GM18873 (cell line): ENCODE measurements around the gene CSTPP1.
"Not testable (repeated sequence)": the region's sequence is repeated elsewhere in the genome, so short reads cannot be mapped to it uniquely, and the experiment has no call there.

Experiments used
- ATAC-seq: cut with Tn5 transposase; IDR thresholded peaks from one replicate; pipeline ENCODE4 v1.9.1; 2021; ENCODE audit warnings: mild to moderate bottlenecking, moderate library complexity, moderate number of reproducible peaks; ENCODE audit not compliant: unreplicated experiment, low FRiP score

The CSTPP1 gene

DNA sequence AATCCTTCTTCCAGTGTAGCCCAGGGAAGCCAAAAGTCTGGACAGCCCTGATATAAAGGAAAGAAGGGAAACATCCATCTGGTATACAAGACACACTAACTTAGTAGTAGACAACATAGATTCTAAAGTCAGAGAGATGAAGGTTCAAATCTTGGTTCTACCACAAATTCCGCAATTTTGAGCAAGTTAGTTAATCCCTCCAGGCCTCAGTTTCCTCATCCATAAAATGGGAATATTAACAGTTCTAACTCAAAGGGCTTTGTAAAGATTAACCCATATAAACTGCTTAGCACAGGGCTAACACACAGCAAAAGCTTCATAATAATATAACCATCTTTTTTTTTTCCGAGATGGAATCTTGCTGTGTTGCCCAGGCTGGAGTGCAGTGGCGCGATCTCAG lies 29.0 kb upstream of the CSTPP1 start:
- no peak for ATAC-seq

DNA sequence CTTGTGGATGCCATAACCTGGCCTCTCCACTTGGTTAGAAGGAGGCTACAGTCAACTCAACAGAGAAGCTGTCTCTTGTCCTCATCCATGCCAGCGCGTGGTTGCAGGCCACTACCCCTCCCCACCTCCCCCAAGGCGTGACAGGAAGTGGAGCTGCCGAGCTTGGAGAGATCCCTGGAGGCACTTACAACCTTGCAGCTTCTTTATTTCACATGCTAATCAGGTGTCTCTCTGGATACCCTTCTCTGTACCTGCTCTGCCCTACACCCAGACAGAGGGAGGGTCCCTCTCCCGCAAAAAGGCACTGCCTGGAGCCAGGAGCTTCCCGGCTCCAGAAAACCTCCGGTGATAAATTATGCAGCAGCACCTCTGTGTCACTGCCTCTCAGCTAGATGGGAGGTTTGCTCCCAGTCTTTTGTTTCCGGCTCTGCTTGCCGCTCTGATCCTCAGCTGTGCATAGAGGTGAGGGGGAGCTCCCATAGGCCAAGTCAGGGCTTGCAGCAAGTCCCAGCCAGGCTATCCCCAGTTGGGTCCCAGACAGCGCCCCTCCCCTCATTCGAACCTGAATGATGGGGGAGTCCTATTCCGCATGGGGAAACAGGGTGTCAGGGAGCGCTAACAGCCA lies 23.9 kb upstream of the CSTPP1 start:
- ATAC-seq = no peak

DNA sequence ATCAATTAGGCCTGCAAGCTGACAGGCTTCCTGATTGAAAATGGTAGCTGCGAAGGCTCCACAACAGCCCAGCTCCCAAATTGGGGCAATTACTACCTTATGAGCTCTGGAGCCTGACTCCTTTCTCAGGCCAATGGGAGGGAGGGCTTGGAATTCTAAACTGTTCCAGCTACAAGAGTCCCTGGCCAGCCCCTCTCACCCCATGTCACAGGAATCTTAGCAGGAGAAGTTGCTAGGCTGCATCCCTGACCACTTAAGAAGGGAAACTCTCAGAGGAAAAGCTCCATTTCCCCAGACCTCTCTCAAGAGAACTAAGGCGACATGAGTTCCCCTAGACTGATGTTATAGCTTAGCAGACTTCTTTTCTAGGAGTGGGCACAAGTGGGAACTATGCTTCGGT lies 23.1 kb upstream of the CSTPP1 start:
- no peak for ATAC-seq

DNA sequence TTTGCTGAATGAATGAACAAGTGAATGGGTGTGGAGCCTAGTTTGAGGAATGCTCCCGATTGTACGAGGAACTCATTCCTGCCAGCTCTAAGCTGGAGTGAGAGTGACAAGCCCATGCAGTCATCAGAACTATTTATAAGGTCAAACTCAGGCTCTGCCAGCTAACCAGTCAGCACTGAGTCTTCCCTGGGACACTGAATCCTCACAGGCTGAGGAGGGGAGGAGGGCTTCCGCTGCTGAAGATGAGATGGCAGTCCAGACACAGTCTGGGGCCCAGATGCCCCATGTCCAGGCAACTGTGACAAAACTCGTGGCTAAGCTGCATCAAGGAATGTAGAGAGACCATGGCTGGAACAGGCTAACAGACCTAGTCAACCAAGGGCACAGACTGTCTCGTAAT lies 22.2 kb upstream of the CSTPP1 start:
- no peak for ATAC-seq

DNA sequence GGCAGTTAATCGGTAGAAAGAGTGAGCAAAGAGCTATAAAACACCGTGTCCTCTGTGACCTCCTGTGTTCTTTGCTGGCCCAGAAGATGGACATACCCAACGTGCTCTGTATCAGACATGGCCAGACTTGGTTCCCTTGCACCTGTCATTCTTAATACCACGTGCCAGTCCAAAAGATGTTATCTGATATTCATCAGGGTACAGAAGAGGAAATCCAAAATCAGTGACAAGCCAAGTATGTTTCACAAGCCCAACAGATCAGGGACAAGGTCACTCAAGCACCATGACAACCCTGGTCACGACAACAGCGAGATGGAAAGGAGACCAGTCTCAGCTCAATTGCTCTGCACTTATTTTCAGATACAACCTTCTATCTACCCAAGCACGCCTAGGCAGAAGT lies 21.7 kb upstream of the CSTPP1 start:
- ATAC-seq = no peak

DNA sequence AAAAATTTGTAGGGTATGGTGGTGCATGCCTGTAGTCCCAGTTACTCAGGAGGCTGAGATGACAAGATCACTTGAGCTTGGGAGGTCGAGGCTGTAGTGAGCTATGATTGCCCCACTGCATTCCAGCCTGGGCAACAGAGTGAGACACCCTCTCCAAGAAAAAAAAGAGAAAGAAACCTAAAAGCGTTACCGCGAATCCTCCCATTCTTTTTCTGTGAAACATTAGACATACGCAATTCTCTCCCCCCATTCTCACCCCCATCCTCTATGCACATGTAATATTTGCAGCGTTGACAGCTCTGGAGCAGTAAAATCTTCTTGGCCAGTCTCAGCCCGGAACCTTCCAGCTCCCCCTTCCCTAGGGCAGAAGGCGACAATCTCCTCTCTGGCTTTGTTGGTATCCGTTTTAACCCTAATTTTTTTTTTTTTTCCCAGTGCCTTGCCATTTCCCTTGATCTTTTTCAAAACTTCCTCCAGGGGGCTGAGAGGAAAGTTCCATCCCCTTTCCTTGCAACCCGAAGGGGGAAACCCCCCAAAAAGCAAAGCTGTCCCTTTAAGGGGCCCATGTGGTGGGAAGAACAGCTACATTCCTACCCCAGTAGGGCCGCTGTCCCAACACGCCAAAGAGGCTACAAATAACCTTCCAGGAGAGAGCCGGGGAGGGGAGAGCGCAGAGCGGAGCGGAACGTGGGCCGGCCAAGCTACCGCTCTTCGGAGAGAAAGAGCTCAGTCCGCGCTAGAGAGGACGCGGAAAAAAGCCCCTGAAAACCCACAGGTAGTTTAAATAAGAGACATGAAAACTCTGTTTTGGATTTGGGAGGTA lies 20.1 kb upstream of the CSTPP1 start:
- no peak for ATAC-seq

DNA sequence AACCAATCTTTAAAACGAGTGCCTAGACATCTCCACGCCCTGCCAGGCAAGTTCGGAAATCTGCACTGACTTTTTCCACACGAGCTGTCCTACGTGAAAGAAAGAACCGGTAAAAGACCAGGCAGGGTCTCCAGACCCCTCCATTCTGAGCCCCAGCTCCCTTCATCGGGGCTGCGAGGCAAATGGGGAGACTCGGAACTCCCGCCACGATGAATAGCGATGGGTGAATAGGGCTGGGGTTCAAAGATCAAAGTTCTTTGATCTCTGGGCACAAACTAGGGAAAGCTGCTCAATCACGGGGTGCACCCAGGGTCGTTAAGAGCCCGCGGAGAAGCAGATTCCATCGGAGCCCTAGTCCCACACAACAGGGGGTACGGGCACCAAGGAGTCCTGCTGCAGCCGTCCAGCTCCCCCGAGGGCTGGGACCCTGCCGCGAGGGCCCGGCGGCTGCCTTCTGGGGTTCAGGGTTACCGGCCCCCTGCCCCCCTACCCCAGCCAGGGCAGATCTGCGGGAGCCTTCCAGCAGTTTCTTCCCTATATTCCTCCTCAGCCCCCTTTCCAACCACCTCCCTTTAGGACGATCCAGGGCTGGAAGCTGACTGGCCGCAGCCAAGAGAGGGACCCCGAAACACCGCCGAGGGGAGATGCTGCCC lies 19.3 kb upstream of the CSTPP1 start:
- ATAC-seq = no peak

DNA sequence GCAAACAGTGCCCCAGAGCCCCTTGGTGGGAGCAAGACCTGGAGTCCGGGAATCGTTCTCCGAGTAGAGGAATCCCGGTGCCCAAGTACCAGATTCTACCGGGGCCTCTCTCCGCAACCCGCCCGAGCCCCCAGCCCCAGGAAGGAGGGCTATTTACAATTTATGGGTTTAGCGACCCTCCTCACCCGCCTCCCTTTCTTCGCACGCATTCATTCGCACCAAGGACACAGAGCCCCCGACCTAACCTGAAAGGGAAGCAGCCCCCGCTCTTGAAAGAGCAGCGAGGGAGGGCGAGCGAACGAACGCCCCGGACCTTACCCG lies 18.8 kb upstream of the CSTPP1 start:
- no peak for ATAC-seq

DNA sequence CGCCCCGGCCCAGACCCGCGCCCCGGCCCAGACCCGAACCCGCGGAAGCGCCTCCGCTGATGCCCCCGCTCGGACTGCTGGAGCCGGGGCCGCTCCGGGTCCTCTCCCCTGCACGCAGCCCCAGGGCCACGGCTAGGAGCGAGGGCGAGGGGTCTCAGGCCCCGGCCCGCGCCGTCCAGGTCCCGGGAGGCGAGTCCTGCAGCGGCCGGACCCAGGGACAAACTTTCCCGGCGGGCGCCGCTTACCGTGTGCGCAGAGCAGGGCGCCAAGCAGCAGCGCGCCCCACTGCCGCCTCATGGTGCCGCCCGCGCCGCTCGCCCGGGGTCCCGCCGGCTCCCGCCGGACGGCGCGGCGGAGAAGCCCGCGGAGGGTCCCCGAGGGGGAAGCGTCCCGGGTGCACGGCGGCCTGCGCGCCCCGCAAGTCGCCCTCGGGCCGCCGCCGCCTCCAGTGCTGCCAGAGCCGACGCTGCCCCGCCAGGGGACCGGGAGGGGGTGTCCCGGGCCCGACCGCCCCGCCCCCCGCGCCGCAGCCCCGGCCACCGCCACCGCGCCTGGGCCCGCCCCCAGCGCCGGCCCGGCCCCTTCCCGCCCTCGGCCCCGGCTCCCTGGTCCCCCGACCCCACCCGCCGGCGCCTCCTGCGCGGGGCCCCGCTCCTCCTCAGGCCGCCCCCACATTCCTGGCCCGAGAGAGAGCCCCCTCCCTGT lies 18.3 kb upstream of the CSTPP1 start, which contains the start of gene LRP4:
Gene LRP4 (minus strand): TSS at position 468 of the 705 bp plus-strand sequence. CDS start 171 bp downstream, at position 297.
- no peak for ATAC-seq

DNA sequence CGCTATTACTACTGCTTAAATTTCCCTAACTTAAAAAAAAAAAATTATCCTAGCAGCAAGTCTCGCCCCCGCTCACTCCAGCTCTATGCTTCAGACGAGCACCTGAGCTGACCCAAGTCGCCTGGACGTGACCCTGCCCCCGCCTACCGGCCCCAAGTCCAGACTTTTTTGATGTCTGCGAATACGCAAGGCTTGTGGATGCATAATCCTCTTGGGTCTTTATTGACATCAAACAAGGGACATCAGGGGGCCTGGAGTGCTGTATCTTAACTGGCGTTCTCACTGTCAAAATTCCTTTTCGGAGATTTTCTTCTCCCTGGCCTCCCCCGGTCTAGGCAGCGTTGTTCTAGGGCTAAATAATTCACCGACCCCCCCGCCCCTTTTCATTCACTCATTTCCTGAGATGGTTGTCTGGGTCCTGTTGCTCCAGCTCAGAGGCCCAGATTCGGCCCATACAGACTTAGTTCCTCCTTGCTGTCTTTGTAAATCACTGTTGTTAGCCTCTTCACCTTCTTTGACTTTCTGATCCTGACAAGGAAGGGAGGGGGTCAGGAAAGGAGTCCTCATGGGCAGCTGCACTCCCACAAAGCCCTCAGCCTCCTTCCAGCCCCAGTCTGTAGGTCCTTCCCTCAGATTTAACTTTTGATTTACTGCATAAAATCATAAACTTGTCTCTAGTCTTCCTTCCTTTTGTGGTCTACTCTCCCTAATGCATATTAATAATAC lies 17.6 kb upstream of the CSTPP1 start:
- ATAC-seq = no peak

DNA sequence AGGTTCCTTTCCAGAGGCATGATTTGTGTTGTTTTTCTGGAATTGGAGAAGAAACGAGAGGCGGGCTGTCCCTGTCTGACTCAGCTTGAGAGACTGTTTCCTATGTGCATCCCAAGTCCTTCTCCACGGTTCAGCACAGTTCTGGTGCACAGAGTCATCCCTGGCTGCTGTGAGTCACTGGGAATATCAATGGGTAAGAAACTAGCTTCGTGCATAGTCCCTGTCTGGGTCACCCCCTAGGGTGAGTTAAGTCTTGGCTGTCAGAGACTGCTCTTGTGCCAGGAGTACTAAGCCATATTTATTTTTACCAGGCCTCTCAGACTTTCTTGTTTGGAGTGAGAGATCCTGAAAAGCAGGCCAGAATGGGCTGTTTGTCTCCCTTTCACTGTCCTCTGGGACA lies 15.8 kb upstream of the CSTPP1 start:
- no peak for ATAC-seq

DNA sequence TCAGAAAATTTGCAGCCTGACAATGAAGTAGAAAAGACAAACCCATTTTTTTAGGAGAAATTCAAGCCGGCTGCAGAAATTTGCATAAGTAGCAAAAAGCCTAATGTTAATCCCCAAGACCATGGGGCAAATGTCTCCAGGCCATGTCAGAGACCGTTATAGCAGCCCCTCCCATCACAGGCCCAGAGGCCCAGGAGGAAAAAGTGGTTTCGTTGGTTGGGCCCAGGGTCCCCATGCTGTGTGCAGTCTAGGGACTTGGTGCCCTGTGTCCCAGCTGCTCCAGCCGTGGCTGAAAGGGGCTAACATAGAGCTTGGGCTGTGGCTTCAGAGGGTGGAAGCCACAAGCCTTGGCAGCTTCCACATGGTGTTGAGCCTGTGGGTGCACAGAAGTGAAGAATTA lies 8.6 kb upstream of the CSTPP1 start:
- not testable (repeated sequence) for ATAC-seq

DNA sequence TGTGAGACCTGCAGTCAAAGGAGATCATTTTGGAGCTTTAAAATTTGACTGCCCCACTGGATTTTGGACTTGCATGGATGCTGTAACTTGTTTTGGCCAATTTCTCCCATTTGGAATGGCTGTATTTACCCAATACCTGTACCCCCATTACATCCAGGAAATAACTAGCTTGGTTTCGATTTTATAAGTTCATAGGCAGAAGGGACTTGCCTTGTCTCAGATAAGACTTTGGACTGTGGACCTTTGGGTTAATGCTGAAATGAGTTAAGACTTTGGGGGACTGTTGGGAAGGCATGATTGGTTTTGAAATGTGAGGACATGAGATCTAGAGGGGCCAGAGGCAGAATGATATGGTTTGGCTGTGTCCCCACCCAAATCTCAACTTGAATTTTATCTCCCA lies 7.9 kb upstream of the CSTPP1 start:
- ATAC-seq = not testable (repeated sequence)

DNA sequence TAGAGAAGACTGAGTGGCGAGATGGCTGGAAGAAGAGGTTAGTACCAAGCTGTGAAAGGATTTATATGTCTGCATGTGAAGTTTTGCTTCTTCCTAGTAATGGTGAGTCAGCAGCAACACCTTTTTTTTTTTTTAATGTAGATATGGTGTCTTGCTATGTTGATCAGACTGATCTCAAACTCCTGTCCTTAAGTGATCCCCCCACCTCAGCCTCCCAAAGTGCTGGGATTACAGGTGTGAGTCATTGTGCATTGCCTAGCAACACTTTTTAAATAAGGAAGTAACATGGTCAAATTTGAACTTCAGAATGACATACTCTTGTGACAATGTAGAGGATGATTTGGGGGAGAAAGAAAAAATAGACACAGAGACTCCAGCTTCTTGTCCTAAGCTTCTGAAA lies 6.5 kb upstream of the CSTPP1 start:
- no peak for ATAC-seq

DNA sequence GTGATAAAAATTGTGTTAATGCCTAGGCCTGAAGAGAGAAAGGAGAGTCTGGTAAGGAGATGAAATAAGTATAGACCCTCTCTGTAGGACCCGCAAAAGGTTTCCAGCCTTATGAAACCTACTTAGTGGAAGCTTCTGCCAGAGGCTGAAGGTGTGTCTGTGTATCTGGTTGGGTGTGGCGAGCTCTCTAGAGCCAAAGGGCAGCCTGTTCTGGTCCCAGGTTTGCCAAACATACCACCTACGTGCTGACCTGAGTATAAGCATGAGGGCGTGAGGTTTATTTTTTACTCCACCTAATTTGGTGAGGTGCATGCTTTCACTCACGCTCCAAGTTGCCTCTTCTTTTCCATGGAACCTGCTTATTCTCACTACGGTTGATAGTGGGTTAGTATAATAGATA lies 5.6 kb downstream of the CSTPP1 start:
- ATAC-seq = no peak

DNA sequence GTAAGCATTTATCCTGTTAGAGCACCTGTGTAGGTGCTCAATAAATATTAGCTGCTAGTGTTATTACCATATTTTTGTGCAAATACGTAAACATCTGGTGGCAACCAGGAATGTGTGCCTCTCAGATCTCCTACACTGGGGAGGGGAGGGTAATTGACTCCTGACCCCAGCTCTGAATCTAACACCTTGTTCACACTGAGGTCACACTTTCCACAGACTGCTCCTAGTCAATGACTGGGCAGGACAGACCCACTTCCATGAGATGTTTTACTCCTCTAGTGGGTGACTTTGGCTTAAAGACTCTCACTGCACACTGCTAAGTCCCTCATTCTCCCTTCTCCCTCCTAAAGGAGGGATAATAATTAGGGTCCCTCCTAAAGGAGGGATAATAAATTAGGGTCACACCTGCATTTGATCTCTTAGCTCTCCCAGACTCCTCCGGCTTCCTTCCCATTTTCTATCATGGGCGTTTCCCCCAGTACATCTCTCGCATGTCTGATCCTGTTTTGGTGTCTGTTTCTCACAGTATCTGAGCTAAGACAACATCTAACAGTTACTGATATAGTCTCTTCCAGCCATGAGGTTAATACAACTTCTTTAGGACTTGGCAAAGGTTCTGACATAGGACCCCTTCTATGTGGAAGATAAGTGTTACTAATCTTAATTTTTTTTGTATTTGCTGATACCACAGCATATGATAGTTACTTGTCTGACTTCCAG lies 8.0 kb downstream of the CSTPP1 start:
- no peak for ATAC-seq

DNA sequence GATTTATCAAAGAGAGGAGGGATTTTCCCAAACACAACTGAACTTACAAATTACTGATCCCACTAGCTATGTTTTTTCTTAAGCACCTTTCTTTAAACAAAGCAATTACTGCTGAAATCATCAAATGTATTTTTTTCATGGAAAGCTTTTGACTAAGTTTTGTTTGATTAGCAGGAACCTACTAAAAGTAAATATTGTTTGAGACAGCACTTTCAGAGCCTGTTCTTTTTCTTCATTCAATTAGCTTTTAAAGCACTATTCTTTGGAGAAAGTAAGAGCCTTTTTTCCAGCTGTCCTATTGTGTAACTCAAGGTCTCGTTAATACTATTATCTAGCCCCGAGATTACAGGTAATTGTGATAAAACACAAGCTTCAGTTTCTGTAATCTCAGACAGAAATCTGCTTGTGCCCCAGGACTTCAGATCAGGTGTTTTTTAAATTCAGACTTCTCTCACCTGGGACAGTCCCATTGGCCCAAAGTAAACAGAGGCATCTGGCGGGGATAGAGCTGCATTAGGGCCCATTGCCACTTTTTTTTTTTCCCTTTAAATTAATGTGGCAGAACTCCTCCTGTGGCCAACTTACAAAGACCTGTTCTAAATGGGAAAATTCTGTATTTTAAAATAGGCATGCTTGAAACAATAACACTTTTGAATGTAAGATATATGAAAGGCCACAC lies 11.0 kb downstream of the CSTPP1 start:
- no peak for ATAC-seq

DNA sequence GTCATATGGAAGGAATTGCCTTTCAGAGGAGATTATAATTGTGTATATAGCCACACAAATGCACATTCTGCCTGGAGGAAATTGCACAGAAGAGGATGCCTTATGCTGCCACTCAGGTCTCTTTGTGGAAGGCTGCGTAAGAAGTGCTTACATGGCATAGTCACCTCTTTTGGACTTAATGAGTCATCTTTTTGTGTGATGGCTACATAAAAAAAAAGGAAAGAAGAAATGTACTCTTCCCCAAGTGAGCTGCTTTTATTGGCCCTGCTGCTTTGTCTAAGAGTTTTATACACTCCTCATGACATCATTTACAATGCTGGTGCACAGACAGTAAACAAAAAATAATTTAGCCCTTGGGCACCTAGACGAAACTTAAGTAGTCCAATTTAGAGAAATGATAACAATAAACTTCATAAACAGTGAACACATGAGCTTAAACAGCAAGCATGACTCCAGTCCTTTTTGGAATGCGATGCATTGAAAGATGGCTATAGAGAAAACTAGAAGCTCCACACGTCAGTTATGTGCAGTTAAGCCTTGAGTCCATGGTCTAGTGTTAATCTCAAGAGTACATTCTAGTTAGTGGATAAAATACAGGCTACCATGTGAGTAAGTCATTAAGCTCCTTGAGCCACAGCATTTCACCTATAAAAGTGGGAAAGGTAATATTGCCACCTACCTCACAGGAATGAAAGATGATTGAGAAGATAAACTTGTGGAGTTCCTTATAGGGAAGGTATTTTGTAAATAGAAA lies 12.0 kb downstream of the CSTPP1 start:
- no peak for ATAC-seq

DNA sequence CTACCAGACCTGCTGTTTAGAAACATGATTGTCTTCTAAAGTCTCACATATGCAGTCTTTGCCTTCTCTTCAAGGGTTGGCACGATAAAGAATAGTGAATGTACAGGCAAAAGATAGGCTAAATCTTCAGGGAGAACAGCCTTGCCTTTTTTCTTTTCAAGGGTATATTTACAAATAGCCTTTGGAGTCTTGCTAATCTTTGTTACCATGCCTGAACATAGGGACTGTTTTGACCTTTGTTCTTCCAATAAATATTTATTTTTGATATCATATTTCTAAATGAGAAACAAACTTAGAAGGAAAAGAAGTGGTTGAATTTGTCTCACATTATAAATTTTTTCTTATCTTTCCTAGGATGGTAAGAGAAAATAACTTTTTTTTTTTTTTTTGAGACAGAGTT lies 12.7 kb downstream of the CSTPP1 start:
- ATAC-seq = no peak
